Muscle of leg (tissue), 11 donors: ENCODE measurements around the gene SIK3. TPM values are rescaled to one million over a fixed set of nuclear protein-coding genes. Genes with fewer than 3 reads are reported as not detected.

ENCODE experiments used
- DNase-seq: peaks from one replicate; pipeline ENCODE4 v3.0.0; 2013
- H3K27ac ChIP-seq: one replicate; pipeline ENCODE4 v1.5.1; 2013; ENCODE audit warnings: mild to moderate bottlenecking, low read length, control low read depth
- H3K27me3 ChIP-seq: one replicate; pipeline ENCODE4 v1.6.1; 2013; ENCODE audit warnings: low read length; ENCODE audit not compliant: control insufficient read depth, insufficient read depth
- H3K36me3 ChIP-seq: one replicate; pipeline ENCODE4 v1.6.1; 2013; ENCODE audit warnings: low read length; ENCODE audit not compliant: control insufficient read depth, insufficient read depth
- H3K4me1 ChIP-seq: one replicate; pipeline ENCODE4 v1.6.1; 2013; ENCODE audit warnings: low read length; ENCODE audit not compliant: control insufficient read depth, insufficient read depth
- H3K4me3 ChIP-seq: one replicate; pipeline ENCODE4 v1.5.1; 2013; ENCODE audit warnings: low read length, control low read depth
- H3K9me3 ChIP-seq: replicated peaks from 2 replicates; pipeline ENCODE4 v1.6.1; 2013; ENCODE audit warnings: low read depth, low read length; ENCODE audit not compliant: control insufficient read depth
- WGBS: methylation state at CpG from one replicate; pipeline ENCODE4 v1.1.5; 2013; ENCODE audit warnings: missing lambda C conversion rate; ENCODE audit not compliant: insufficient coverage; 5-methylcytosine and 5-hydroxymethylcytosine counted together
- polyA plus RNA-seq, 8 donors: library from polyadenylated mRNA; unstranded; fragments of 120-200 nt; gene quantifications; one replicate each; pipeline versions ENCODE4 v1.2.1 to v1.2.3, GENCODE V29; 2013; ENCODE audit warnings: inconsistent platforms in 1 of 8, low replicate concordance in 1 of 8; ENCODE audit not compliant: insufficient read length in 8 of 8, insufficient read depth in 1 of 8
- total RNA-seq: library from RNA; stranded (reverse); fragments of 120-200 nt; gene quantifications from one replicate; pipeline ENCODE4 v1.2.4, GENCODE V29; 2013

Gene SIK3
- total and polyA plus RNA-seq, 9 donors: 20.0 to 35.0 (median 29.5) TPM

DNA sequence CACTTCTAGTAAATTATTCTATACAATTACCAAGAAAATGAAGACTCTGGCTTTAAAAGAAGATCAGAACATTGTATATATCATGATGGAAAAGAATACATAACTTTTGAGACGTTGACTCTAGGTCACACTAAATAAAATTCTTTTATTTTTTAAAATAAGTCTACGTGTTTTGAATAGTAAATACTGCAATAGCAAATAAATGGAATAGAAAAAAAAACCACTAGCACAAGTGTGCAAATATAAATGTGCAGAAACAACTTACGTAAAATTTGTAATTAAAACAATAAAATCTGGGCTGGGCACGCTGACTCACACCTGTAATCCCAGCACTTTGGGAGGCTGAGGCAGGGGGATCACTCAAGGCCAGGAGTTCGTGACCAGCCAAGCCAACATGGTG lies 17.9 kb downstream of the SIK3 start:
- WGBS: 93% methylated on average over 2 of the region's 5 CpGs
- no peak overlapping the region for H3K27ac ChIP-seq
- no peaks in the 10 kb centered on the region for H3K9me3 ChIP-seq
- no peak overlapping the region for H3K4me3 ChIP-seq
- no peaks in the 10 kb centered on the region for H3K27me3 ChIP-seq
- DNase-seq: no peak
- H3K36me3 ChIP-seq: no peaks in the 10 kb centered on the region
- H3K4me1 ChIP-seq: no peaks in the 10 kb centered on the region

GRCh38 chr11:117076941-117077691 lies 21.1 kb downstream of the SIK3 start:
- Histone ChIP-seq H3K36me3 (no peaks in the 10 kb centered on the region), H3K27ac (no peak overlapping the region), H3K4me1 (no peaks in the 10 kb centered on the region), H3K9me3 (no peaks in the 10 kb centered on the region), H3K4me3 (no peak overlapping the region), H3K27me3 (no peaks in the 10 kb centered on the region)
- WGBS: no CpG with 5 or more reads among the region's 3 CpGs
- no peak for DNase-seq

GRCh38 chr11:117075186-117075585 lies 23.0 kb downstream of the SIK3 start:
- H3K4me1 ChIP-seq: no peaks in the 10 kb centered on the region
- DNase-seq: no peak
- H3K4me3 ChIP-seq: no peak overlapping the region
- no peaks in the 10 kb centered on the region for H3K9me3 ChIP-seq
- WGBS: no CpG with 5 or more reads among the region's 1 CpG
- no peaks in the 10 kb centered on the region for H3K36me3 ChIP-seq
- no peaks in the 10 kb centered on the region for H3K27me3 ChIP-seq
- no peak overlapping the region for H3K27ac ChIP-seq

GRCh38 chr11:117074119-117074518 lies 24.1 kb downstream of the SIK3 start:
- no peak for DNase-seq
- Histone ChIP-seq H3K27me3 (no peaks in the 10 kb centered on the region), H3K4me1 (no peaks in the 10 kb centered on the region), H3K36me3 (no peaks in the 10 kb centered on the region), H3K9me3 (no peaks in the 10 kb centered on the region), H3K27ac (no peak overlapping the region), H3K4me3 (no peak overlapping the region)

DNA sequence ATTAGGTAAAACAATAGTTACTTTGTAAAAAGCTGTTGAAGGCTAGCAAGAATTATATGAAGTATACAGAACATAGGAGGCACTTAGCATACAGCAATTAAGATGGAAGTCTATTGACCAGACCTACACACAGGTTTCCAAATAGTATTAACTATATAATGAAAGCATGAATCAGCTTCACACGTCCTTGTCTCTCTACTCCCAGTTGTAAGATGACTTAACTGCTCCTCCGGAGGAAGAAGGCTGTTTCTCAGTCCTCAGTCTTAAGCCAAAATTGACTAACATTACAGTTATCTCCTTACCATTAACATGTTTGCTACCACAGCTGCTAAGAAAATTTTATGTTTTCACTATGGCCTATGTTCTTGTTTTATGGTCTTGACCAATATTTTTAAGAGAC lies 24.7 kb downstream of the SIK3 start:
- no peaks in the 10 kb centered on the region for H3K4me1 ChIP-seq
- H3K36me3 ChIP-seq: no peaks in the 10 kb centered on the region
- no CpG with 5 or more reads among the region's 2 CpGs for WGBS
- H3K27me3 ChIP-seq: no peaks in the 10 kb centered on the region
- H3K4me3 ChIP-seq: no peak overlapping the region
- no peaks in the 10 kb centered on the region for H3K9me3 ChIP-seq
- no peak for DNase-seq
- no peak overlapping the region for H3K27ac ChIP-seq

DNA sequence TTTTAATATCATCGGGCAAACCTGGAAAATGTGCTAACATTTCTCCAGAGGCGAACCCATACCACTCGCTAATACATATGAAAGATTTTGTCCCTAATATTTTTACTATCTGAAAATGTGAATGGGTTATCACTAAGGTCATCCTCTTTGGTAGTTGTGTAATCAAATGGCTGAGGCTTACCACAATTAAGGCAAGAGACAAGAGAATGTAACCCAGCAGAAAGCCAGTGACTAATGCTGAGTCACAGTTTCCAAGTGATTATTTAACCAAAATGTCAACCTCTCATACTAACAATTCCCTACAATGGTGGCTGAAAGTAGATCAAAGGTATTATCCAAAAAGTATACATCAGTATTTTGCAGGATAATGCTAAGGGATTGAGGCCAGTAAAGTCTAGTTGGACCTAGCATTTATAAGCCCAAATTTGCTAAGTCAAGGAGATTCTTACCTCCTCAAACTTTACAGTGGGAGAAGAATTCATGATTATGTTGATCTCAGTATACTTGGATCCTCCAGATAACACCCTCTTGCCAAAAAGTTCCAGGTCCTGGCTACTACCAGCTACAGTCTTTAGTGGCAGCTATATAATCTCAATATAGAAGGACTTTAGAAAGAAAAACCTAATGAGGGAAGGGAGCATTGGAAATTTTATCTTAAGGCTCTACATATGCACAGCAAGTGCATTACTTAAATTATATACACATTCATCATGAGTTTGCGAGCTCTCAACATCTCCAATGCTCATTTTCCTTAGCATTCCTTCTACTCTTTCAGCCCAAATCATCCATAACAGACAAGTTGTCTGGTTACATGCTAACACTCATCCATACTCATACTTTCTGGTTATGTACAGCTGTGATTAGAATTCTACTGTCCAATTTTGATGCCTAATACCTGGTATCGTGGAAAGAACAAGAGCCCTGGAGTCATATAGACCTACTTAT lies 25.4 kb downstream of the SIK3 start:
- 57% methylated on average over 1 of the region's 5 CpGs for WGBS

DNA sequence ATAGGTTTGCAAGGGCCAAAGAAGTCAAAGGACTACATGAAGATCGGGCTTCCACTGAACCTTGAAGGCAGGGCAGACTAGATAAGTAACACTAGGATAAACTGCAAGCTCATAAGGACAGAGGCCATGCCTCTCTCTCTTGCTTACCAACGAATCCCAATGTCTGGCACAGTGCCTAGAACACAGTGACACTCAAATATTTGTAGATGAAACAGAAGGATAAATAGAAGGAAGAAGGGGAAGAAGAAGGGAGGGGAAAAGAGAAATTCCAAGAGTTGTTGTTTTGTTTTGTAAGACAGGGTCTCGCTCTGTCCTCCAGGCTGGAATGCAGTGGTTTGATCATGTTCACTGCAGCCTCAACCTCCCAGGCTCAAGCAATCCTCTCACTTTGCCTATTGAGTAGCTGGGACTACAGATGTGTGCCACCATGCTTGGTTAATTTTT lies 26.9 kb downstream of the SIK3 start:
- Histone ChIP-seq H3K4me1 (no peaks in the 10 kb centered on the region), H3K9me3 (no peaks in the 10 kb centered on the region), H3K4me3 (no peak overlapping the region), H3K36me3 (no peaks in the 10 kb centered on the region), H3K27ac (no peak overlapping the region), H3K27me3 (no peaks in the 10 kb centered on the region)
- DNase-seq: peak; percentile 43
- WGBS: 50% methylated on average over 1 of the region's 3 CpGs

More for the DNA sequence above, 25.4 kb downstream of the SIK3 start:
- Histone ChIP-seq H3K9me3 (no peaks in the 10 kb centered on the region), H3K4me3 (no peak overlapping the region), H3K36me3 (no peaks in the 10 kb centered on the region), H3K4me1 (no peaks in the 10 kb centered on the region), H3K27ac (no peak overlapping the region), H3K27me3 (no peaks in the 10 kb centered on the region)
- DNase-seq: no peak

GRCh38 chr11:117070016-117070415 lies 28.2 kb downstream of the SIK3 start:
- H3K4me3 ChIP-seq: no peak overlapping the region
- no peak for DNase-seq
- WGBS: 20% methylated on average over 1 of the region's 1 CpG
- H3K27me3 ChIP-seq: no peaks in the 10 kb centered on the region
- no peaks in the 10 kb centered on the region for H3K4me1 ChIP-seq
- no peaks in the 10 kb centered on the region for H3K36me3 ChIP-seq
- no peak overlapping the region for H3K27ac ChIP-seq
- no peaks in the 10 kb centered on the region for H3K9me3 ChIP-seq

- H3K4me3 ChIP-seq: no peak overlapping the region
- DNase-seq: no peak
- WGBS: 100% methylated on average over 4 of the region's 6 CpGs
- no peaks in the 10 kb centered on the region for H3K36me3 ChIP-seq
- no peaks in the 10 kb centered on the region for H3K4me1 ChIP-seq
- H3K27me3 ChIP-seq: no peaks in the 10 kb centered on the region
- H3K9me3 ChIP-seq: no peaks in the 10 kb centered on the region
- no peak overlapping the region for H3K27ac ChIP-seq
Measured at GRCh38 chr11:117068303-117068860, 29.8 kb downstream of the SIK3 start.

DNA sequence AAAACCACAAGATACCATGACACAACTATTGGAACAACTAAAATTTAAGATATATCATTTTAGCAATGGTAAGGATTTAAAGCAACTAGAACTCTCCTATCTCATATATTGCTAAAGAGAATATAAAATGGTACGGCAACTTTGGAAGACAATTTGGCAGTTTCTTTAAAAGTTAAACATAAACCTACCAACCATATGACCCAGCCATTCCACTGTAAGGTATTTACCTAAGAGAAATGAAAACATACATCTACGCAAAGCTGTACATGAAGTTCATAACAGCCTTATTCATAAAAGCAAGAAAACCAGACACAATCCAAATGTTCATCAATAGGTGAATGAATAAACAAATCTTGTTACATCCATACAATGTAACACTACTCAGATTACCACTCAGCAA lies 31.3 kb downstream of the SIK3 start:
- WGBS: no CpG with 5 or more reads among the region's 2 CpGs
- no peak for DNase-seq
- H3K9me3 ChIP-seq: no peaks in the 10 kb centered on the region
- H3K27ac ChIP-seq: no peak overlapping the region
- H3K4me3 ChIP-seq: no peak overlapping the region
- no peaks in the 10 kb centered on the region for H3K36me3 ChIP-seq
- no peaks in the 10 kb centered on the region for H3K27me3 ChIP-seq
- H3K4me1 ChIP-seq: no peaks in the 10 kb centered on the region
